Measurements from ENCODE around the gene UPF1. TPM values are rescaled to one million over a fixed set of nuclear protein-coding genes. Genes with fewer than 3 reads are reported as not detected.

UPF1 gene
- total and polyA plus RNA-seq, 2 of the 13 experiments (the other 11 are each of a cell fraction or from before 2014, with no cell fraction given), result 16.9 to 41.8 TPM

- TF ChIP-seq ZNF687 (CRISPR knock-in tag; IDR thresholded peaks at IDR 0.05) (0 out of 2 replicates have a peak, but pooled peaks have one; percentile 5), ZNF563 (CRISPR knock-in tag; IDR thresholded peaks at IDR 0.05) (no peak), SP140L (CRISPR knock-in tag; IDR thresholded peaks at IDR 0.05; ENCODE audit: borderline replicate concordance) (no peak), ZNF121 (CRISPR knock-in tag; IDR thresholded peaks at IDR 0.05) (peak; percentile 41; the same call in 1 of the 2 replicates), RBM22 (optimal IDR thresholded peaks at IDR 0.05; ENCODE audit: low read length) (peak; percentile 53), KLF13 (CRISPR knock-in tag; IDR thresholded peaks at IDR 0.05) (no peak), ZNF263 (CRISPR knock-in tag; IDR thresholded peaks at IDR 0.05) (0 out of 2 replicates have a peak, but pooled peaks have one; percentile 20), TFAP4 (IDR thresholded peaks at IDR 0.05; ENCODE audit: borderline replicate concordance, low read depth) (peak; percentile 23; the same call in 1 of the 2 replicates), CBX5 (CRISPR knock-in tag; IDR thresholded peaks at IDR 0.05; ENCODE audit: borderline replicate concordance) (no peak), PATZ1 (CRISPR knock-in tag; IDR thresholded peaks at IDR 0.05) (0 out of 2 replicates have a peak, but pooled peaks have one; percentile 10), ZNF574 (CRISPR knock-in tag; IDR thresholded peaks at IDR 0.05) (0 out of 2 replicates have a peak, but pooled peaks have one; percentile 16), SALL2 (CRISPR knock-in tag; IDR thresholded peaks at IDR 0.05) (0 out of 2 replicates have a peak, but pooled peaks have one; percentile 21), STAG1 (CRISPR knock-in tag; IDR thresholded peaks at IDR 0.05) (peak; percentile 74), HOXA3 (CRISPR knock-in tag; IDR thresholded peaks at IDR 0.05) (0 out of 2 replicates have a peak, but pooled peaks have one; percentile 22)
Observed at GRCh38 chr19:18915639-18916038, 83.9 kb downstream of the UPF1 start (continued).

Data from HepG2 (cell line).